ENCODE results near the gene BLMH.

BLMH gene

DNA sequence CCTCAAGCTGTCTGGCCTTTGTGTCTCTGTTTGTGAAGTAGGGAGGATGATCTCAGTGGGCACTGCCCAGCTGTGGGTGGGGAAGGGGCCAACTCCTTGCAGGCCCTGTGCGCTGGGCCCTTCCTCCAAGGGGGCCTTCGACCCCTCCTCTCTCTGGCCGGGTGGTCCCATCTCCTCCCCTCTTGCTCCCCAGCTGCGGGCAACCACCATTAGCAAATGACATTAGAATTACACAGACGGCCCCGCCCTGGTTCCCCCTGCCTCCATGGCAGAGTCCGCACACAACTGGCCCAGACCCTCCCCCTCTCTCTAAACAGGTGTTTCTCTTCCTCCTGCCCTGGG, 53.8 kb downstream of the BLMH start:
- no peak for DNase-seq (ENCODE audit: low read depth)
- TF ChIP-seq, protein P1, sequence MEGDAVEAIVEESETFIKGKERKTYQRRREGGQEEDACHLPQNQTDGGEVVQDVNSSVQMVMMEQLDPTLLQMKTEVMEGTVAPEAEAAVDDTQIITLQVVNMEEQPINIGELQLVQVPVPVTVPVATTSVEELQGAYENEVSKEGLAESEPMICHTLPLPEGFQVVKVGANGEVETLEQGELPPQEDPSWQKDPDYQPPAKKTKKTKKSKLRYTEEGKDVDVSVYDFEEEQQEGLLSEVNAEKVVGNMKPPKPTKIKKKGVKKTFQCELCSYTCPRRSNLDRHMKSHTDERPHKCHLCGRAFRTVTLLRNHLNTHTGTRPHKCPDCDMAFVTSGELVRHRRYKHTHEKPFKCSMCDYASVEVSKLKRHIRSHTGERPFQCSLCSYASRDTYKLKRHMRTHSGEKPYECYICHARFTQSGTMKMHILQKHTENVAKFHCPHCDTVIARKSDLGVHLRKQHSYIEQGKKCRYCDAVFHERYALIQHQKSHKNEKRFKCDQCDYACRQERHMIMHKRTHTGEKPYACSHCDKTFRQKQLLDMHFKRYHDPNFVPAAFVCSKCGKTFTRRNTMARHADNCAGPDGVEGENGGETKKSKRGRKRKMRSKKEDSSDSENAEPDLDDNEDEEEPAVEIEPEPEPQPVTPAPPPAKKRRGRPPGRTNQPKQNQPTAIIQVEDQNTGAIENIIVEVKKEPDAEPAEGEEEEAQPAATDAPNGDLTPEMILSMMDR (IDR thresholded peaks at IDR 0.05; ENCODE audit: low read length, missing control alignments), result no peak
- no peak overlapping the region for H3K4me3 ChIP-seq (replicated peaks; ENCODE audit: low read depth, low read length)

DNA sequence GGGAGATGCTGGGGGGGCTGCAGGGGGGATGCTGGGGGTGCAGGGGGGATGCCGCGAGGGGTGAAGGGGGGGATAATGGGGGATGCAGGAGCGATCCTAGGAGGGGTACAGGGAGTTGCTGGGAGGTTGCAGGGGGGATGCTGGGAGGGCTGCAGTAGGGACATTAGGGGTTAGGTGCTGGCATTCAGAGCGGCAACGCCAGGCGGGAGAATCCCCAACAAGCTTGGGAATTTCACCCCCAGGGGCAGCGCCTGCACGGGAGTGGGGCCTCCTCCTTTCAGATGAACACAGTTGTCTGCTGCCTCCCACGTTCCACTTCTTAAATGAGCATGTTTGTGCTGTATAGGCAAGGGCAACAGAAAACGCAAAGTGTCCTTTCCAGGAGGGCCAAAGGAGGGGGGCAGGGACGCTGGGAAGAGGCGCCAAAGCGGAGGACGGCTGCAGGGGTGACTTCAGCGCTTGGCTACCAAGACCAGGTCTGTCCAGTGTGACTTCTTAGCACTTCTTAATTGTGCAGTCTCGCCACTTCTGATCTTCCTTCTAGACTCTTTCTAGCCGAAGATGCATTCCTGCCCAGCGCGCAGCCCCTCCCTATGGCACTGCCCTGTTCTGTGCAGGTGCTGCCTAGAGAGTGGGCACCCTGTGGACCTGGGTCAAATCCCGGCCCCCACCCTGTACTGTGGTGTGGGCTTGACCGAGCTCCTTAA, 54.3 kb downstream of the BLMH start:
- no peak for DNase-seq (ENCODE audit: low read depth)
- TF ChIP-seq, protein P1 (IDR thresholded peaks at IDR 0.05; ENCODE audit: low read length, missing control alignments), result no peak
- H3K4me3 ChIP-seq (replicated peaks; ENCODE audit: low read depth, low read length), result no peak overlapping the region

DNA sequence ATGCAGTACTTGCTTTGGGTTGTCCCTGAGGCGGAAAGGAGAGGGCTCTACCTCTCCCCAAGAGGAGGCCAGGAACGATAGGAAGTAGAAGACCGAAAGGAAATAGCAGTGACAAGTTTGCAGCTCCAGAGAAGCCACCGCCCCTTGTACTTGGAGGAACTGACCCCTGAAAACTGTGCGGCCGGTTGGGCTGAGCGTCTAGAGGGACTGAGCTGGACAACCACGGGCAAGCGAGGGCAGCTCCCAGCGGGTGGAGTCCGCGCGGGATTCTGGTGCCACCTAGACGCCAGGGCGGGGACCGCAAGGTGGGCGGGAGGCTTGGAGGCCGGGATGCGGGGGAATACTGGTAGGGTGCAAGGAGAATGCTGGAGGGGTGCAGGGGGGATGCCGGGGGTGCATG, 55.0 kb downstream of the BLMH start:
- peak; percentile 40 for DNase-seq (ENCODE audit: low read depth)
- no peak overlapping the region for H3K4me3 ChIP-seq (replicated peaks; ENCODE audit: low read depth, low read length)

DNA sequence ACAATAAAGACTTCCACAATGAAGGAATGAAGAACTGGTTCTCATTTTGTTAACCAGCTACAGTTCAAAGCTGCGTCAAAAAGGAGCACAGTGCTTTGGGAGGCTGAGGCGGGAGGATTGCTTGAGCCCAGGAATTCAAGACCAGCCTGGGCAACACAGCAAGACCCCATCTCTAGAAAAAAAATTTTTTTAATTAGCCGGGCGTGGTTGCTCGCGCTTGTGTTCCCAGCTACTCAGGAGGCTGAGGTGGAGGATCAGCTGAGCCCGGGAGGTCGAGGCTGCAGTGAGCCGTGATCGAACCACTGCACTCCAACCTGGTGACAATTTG, 55.5 kb downstream of the BLMH start:
- no peak for DNase-seq (ENCODE audit: low read depth)
- H3K4me3 ChIP-seq (replicated peaks; ENCODE audit: low read depth, low read length), result peak overlapping the region; percentile 49
- TF ChIP-seq, protein P1 (IDR thresholded peaks at IDR 0.05; ENCODE audit: low read length, missing control alignments), result no peak

More for the DNA sequence above, 55.0 kb downstream of the BLMH start:
- TF ChIP-seq, protein P1 (IDR thresholded peaks at IDR 0.05; ENCODE audit: low read length, missing control alignments), result peak; percentile 26

DNA sequence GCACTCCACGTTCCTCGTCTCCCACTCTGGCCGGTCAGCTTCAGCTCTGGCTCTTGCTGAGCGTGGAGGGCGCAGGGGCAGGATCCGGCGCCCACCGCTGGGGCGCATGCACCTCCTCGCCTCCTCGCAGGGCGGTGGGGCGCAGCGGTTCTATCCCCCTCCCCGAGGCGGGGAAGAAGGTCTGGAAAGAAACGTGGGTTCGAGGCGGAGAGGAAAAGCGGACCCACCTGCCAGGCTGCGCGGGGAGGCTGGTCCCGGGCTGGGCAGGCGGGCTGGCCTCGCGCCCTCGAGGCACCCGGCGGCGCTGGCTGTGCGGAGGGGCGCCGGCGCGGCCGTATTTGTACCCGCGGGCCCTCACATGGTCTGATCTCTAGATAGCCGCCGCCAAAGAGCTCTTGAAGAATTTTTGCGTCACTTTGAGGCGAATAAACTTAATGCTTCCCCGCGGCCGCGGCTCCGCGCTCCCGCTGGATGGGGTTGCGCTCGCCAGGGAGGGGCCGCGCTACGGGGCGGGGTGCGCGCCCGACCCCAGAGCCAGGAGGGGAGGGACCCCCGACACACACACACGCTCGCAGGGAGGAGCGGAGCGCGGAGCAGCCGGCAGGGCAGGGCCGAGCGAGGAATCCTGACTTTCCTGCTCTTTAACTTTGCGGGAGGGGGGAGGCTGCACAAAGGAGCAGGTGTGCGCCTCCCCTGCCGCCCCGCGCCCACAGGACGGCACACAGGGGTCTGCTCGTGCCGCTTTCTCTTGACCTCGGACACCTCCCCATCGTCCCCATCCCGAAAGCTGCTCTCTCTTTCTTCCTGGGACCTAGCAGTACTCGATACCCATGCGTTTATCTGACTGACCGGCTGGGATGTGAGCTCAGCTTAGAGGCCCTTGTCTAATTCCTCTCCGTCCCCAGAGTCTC, 56.1 kb downstream of the BLMH start, which contains the start of gene SLC6A4:
Gene SLC6A4 (minus strand): TSS at position 312 of the 911 bp plus-strand sequence. CDS start 13,739 bp downstream, outside the sequence.
- DNase-seq (ENCODE audit: low read depth), result peak; percentile 14
- peak within 1 kb of the TSS; percentile 49 for H3K4me3 ChIP-seq (replicated peaks; ENCODE audit: low read depth, low read length)
- TF ChIP-seq, protein P1 (IDR thresholded peaks at IDR 0.05; ENCODE audit: low read length, missing control alignments), result no peak

DNA sequence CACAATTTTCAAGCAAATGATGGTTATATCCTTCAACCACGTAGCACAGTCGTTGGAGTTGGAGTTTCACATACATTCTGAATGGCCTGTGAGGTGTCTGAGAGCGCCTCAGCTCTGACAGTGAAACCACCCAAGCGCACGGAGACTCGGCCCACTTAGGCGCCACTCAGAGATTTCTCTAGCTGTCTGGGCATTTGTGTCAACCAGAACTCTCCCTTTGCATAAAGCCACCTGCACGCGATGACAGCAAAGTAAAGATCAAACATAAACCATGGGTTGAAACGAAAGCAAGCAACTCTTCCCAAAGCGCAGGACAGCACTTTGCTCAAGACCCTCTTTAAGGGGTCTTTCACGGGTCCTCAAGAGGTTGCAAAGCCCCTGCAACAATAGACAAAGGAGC, 56.8 kb downstream of the BLMH start:
- no peak for DNase-seq (ENCODE audit: low read depth)
- TF ChIP-seq, protein P1 (IDR thresholded peaks at IDR 0.05; ENCODE audit: low read length, missing control alignments), result no peak
- peak overlapping the region; percentile 33 for H3K4me3 ChIP-seq (replicated peaks; ENCODE audit: low read depth, low read length)
